ENCODE data around the gene NBR1. TPM values are rescaled to one million over a fixed set of nuclear protein-coding genes. Genes with fewer than 3 reads are reported as not detected.
A peak's percentile ranks its signal among the peaks of the same experiment; 100 is the strongest.

NBR1 gene
- total and polyA plus RNA-seq, 2 of the 4 experiments (the other 2 are of a cell fraction): 52.4 to 132 TPM

DNA sequence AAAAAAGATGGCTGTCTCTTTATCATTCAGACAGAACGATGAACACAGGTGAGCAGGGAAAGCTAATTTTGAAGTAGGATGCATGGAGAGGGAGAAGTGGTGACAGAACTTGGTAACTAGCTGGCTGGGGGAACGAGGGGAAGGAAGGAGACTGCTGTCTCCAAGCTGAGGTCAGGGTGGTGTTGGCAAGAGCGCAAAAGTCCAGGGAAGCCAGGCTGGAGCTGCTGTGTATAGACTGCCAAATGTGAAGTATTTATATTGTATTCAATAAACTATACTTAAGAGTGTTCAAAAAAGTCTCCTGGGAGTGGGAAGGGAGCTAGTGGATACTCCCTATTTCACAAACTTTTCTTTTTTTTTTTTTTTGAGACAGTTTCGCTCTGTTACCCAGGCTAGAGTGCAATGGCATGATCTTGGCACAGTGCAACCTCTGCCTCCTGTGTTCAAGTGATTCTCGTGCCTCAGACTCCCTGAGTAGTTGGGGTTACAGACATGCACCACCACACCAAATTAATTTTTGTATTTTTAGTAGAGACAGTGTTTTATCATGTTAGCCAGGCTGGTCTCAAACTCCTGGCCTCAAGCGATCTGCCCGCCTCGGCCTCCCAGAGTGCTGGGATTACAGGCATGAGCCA lies 48.8 kb downstream of the NBR1 start:
- intact Hi-C loops (cut with micrococcal nuclease): loop anchor here (10.0 kb wide), 1 partner anchor 295 kb away; no protein-coding TSS in a partner anchor
- POLR2A ChIA-PET (ENCODE audit: unreplicated experiment): interaction anchor here (0.6 kb wide), 1 partner anchor 540 kb away, joined by 3 read pairs; no protein-coding TSS in a partner anchor
- H3K36me3 ChIP-seq (ENCODE audit: control insufficient read depth, insufficient read depth, low read length): peaks cover 40% of the 10 kb centered on the region

More for the DNA sequence above, 48.8 kb downstream of the NBR1 start:
- no peak overlapping the region for H3K4me2 ChIP-seq (ENCODE audit: low read depth, low read length)
- dilution Hi-C loops (cut with HindIII; ENCODE audit: low sequenced_read_pairs, unreplicated experiment) (no loop called here), in situ Hi-C loops (cut with MboI; ENCODE audit: low sequenced_read_pairs) (loop anchor here (25.0 kb wide), 1 partner anchor 92 kb away; no protein-coding TSS in a partner anchor)
- no peak overlapping the region for H2BK5ac ChIP-seq (ENCODE audit: low read depth, low read length, poor library complexity, severe bottlenecking)
- no peak overlapping the region for H2BK20ac ChIP-seq (ENCODE audit: low read depth, low read length)
- no peak overlapping the region for H4K91ac ChIP-seq (ENCODE audit: insufficient read depth, low read depth, low read length)
- ATAC-seq (ENCODE audit: low read depth): 0 out of 2 replicates have a peak, but pooled peaks have one; percentile 27
- no peak overlapping the region for H2AK9ac ChIP-seq (replicated peaks; ENCODE audit: low read depth, low read length, poor library complexity)
- no peak overlapping the region for H3K4me3 ChIP-seq (ENCODE audit: insufficient read depth, low read depth, low read length)
- no peaks in the 10 kb centered on the region for H3K9me3 ChIP-seq (ENCODE audit: control insufficient read depth, insufficient read depth, low read length)
- H2AK5ac ChIP-seq (ENCODE audit: low read depth, low read length): no peak overlapping the region
- no TSS peak for BruUV-seq (replicated peaks)
- H3K27ac ChIP-seq (ENCODE audit: insufficient read depth, low read length): no peak overlapping the region
- no peak overlapping the region for H2BK120ac ChIP-seq (ENCODE audit: low read depth, low read length)
- CTCF ChIA-PET: interaction anchor here (0.8 kb wide), 1 partner anchor 399 kb away, joined by 3 read pairs; no protein-coding TSS in a partner anchor
- H3K9ac ChIP-seq (ENCODE audit: low read depth, low read length): no peak overlapping the region; the same call in 1 of the 2 replicates
- H3K56ac ChIP-seq (ENCODE audit: extremely low read depth, insufficient read depth, low read length): no peak overlapping the region
- no peaks in the 10 kb centered on the region; the same call in 1 of the 2 replicates for H4K20me1 ChIP-seq (ENCODE audit: insufficient read depth, low read length)
- H3K4ac ChIP-seq (ENCODE audit: low read depth, low read length): no peak overlapping the region
- TF ChIP-seq, protein P1, sequence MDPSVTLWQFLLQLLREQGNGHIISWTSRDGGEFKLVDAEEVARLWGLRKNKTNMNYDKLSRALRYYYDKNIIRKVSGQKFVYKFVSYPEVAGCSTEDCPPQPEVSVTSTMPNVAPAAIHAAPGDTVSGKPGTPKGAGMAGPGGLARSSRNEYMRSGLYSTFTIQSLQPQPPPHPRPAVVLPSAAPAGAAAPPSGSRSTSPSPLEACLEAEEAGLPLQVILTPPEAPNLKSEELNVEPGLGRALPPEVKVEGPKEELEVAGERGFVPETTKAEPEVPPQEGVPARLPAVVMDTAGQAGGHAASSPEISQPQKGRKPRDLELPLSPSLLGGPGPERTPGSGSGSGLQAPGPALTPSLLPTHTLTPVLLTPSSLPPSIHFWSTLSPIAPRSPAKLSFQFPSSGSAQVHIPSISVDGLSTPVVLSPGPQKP (IDR thresholded peaks at IDR 0.05; ENCODE audit: borderline replicate concordance, low read depth, low read length): no peak
- no peak for TF ChIP-seq CEBPB (IDR thresholded peaks at IDR 0.05; ENCODE audit: low read depth, low read length)
- no peak for TF ChIP-seq FOS (IDR thresholded peaks at IDR 0.05; ENCODE audit: low read depth, low read length)
- no peak for TF ChIP-seq CTCF (conservative IDR thresholded peaks at IDR 0.05; ENCODE audit: low read depth, low read length)
- TF ChIP-seq BHLHE40 (IDR thresholded peaks at IDR 0.05; ENCODE audit: low read depth, low read length): no peak
- TF ChIP-seq CHD1 (IDR thresholded peaks at IDR 0.05; ENCODE audit: low read depth, low read length): no peak
- TF ChIP-seq RAD21 (IDR thresholded peaks at IDR 0.05; ENCODE audit: low read length): no peak
- TF ChIP-seq RFX5 (IDR thresholded peaks at IDR 0.05; ENCODE audit: low read depth, low read length): no peak
- TF ChIP-seq, protein P2, sequence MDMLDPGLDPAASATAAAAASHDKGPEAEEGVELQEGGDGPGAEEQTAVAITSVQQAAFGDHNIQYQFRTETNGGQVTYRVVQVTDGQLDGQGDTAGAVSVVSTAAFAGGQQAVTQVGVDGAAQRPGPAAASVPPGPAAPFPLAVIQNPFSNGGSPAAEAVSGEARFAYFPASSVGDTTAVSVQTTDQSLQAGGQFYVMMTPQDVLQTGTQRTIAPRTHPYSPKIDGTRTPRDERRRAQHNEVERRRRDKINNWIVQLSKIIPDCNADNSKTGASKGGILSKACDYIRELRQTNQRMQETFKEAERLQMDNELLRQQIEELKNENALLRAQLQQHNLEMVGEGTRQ (IDR thresholded peaks at IDR 0.05; ENCODE audit: low read depth, low read length): no peak
- no peak for TF ChIP-seq POLR2A (IDR thresholded peaks at IDR 0.05; ENCODE audit: low read depth, low read length)
- no peak for TF ChIP-seq MAZ (IDR thresholded peaks at IDR 0.05; ENCODE audit: borderline replicate concordance, low read depth, low read length)
- TF ChIP-seq RCOR1 (IDR thresholded peaks at IDR 0.05; ENCODE audit: insufficient replicate concordance, low read length): no peak
- no peak overlapping the region for H4K5ac ChIP-seq (ENCODE audit: low read depth, low read length)
- H3K18ac ChIP-seq (ENCODE audit: low read depth, low read length): no peak overlapping the region
- 87% methylated on average over 3 of the region's 8 CpGs; no CpG with 5 or more reads in 1 of the 2 experiments for WGBS, 2 experiments (ENCODE audit: extremely low coverage in 2 of 2, insufficient read length in 1 of 2)
- peaks cover 0 to 26% of the 10 kb centered on the region in 2 experiments; a peak in 2 of 4 replicates for H3K79me1 ChIP-seq (ENCODE audit: low read depth in 1 of 2, low read length in 2 of 2)
- no peak overlapping the region for H2BK15ac ChIP-seq (ENCODE audit: low read depth, low read length)
- H3K4me1 ChIP-seq (ENCODE audit: control insufficient read depth, insufficient read depth, low read length): no peaks in the 10 kb centered on the region
- H3K14ac ChIP-seq (replicated peaks; ENCODE audit: low read depth, low read length): no peak overlapping the region
- peaks cover 20% of the 10 kb centered on the region for H3K9me1 ChIP-seq (ENCODE audit: insufficient read depth, low read length)
- no peak overlapping the region for H3K23ac ChIP-seq (ENCODE audit: low read depth, low read length)
- H4K8ac ChIP-seq (ENCODE audit: low read depth in 2 of 2, low read length in 2 of 2): no peak overlapping the region
- no peaks in the 10 kb centered on the region for H3K27me3 ChIP-seq (ENCODE audit: control insufficient read depth, insufficient read depth, low read length)
- no peak for DNase-seq
- no peak overlapping the region for H2AFZ ChIP-seq (replicated peaks; ENCODE audit: low read length, poor library complexity)
